GM19351 (cell line): ENCODE measurements around the gene ZNF619.

Experiments used
- ATAC-seq: cut with Tn5 transposase; IDR thresholded peaks from one replicate; pipeline ENCODE4 v1.9.1; 2021; ENCODE audit warnings: mild to moderate bottlenecking, moderate library complexity; ENCODE audit not compliant: unreplicated experiment

ZNF619 gene

GRCh38 chr3:40464339-40465110, 12.4 kb upstream of the ZNF619 start:
- ATAC-seq, result no peak

- no peak for ATAC-seq
Observed at GRCh38 chr3:40465111-40465407, 11.9 kb upstream of the ZNF619 start.

GRCh38 chr3:40465456-40465855, 11.5 kb upstream of the ZNF619 start:
- no peak for ATAC-seq

- ATAC-seq, result no peak
Observed at GRCh38 chr3:40468018-40468417, 8.9 kb upstream of the ZNF619 start.

- ATAC-seq, result no peak
Observed at GRCh38 chr3:40470701-40471100, 6.2 kb upstream of the ZNF619 start.

- ATAC-seq, result no peak
Observed at GRCh38 chr3:40477666-40478065, 744 bp downstream of the ZNF619 start.

GRCh38 chr3:40487172-40487571, 10.2 kb downstream of the ZNF619 start:
- ATAC-seq, result no peak

GRCh38 chr3:40490916-40491315, 14.0 kb downstream of the ZNF619 start:
- ATAC-seq, result no peak

- ATAC-seq, result no peak
Observed at GRCh38 chr3:40494698-40495097, 17.8 kb downstream of the ZNF619 start.

- no peak for ATAC-seq
Observed at GRCh38 chr3:40497288-40497687, 20.4 kb downstream of the ZNF619 start.

- ATAC-seq, result no peak
Observed at GRCh38 chr3:40499952-40500351, 23.0 kb downstream of the ZNF619 start.

- no peak for ATAC-seq
Observed at GRCh38 chr3:40502034-40502433, 25.1 kb downstream of the ZNF619 start.

- ATAC-seq, result no peak
Observed at GRCh38 chr3:40504636-40505430, 27.9 kb downstream of the ZNF619 start.

- peak; percentile 84 for ATAC-seq
Observed at GRCh38 chr3:40505599-40506462, 28.9 kb downstream of the ZNF619 start, which contains the start of gene ZNF620. ZNF620 (plus strand) TSS chr3:40506039; CDS start chr3:40506353, 314 bp downstream.

- ATAC-seq, result no peak
Observed at GRCh38 chr3:40511031-40511718, 34.3 kb downstream of the ZNF619 start.

GRCh38 chr3:40516201-40516600, 39.3 kb downstream of the ZNF619 start:
- ATAC-seq, result no peak

GRCh38 chr3:40518067-40518466, 41.1 kb downstream of the ZNF619 start:
- ATAC-seq, result no peak

- ATAC-seq, result no peak
Observed at GRCh38 chr3:40518848-40519247, 41.9 kb downstream of the ZNF619 start.

- ATAC-seq, result no peak
Observed at GRCh38 chr3:40521254-40521653, 44.3 kb downstream of the ZNF619 start.

- no peak for ATAC-seq
Observed at GRCh38 chr3:40523781-40524180, 46.9 kb downstream of the ZNF619 start.

GRCh38 chr3:40524222-40524567, 47.3 kb downstream of the ZNF619 start:
- peak; percentile 18 for ATAC-seq
